ENCODE data around the gene JADE2. TPM values are rescaled to one million over a fixed set of nuclear protein-coding genes. Genes with fewer than 3 reads are reported as not detected.

JADE2 gene
- total and polyA plus RNA-seq, 2 donors (not counting 3 experiments of a cell fraction or from before 2014, with no cell fraction given), result 11.6 to 31.1 TPM

DNA sequence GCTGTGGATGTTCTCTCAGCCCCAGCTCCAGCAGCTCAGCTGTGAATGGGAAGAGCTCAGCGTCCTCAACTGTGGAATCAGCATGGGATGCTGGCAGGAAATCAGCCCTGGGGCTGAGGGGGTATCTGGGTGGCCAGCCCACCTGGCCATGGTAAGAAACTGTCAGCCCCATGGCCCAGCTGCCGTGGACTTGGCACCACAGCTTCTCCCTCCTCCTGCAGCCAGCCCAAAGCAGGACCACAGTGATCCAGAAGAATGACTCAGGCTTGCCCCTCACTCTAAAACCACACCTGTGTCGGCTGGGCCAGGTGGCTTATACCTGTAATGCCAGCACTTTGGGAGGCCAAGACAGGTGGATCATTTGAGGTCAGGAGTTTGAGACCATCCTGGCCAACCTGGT is 59.2 kb downstream of the JADE2 start:
- Histone ChIP-seq H3K36me3 (ENCODE audit: control insufficient read depth in 2 of 2, extremely low read depth in 1 of 2, insufficient read depth in 2 of 2, low read length in 2 of 2) (no peaks in the 10 kb centered on the region), H3K4me3 (replicated peaks in 1 of 3; ENCODE audit: insufficient read depth in 1 of 3, low read depth in 1 of 3, low read length in 3 of 3) (no peak overlapping the region), H3K4me1 (ENCODE audit: control insufficient read depth, extremely low read depth, insufficient read depth, low read length) (peaks cover 19% of the 10 kb centered on the region), H3K27me3 (ENCODE audit: control insufficient read depth in 2 of 2, insufficient read depth in 2 of 2, low read length in 2 of 2) (no peaks in the 10 kb centered on the region), H3K9ac (replicated peaks; ENCODE audit: extremely low read depth, insufficient read depth, low read length) (no peak overlapping the region), H3K79me2 (ENCODE audit: control insufficient read depth, insufficient read depth, low read length) (no peaks in the 10 kb centered on the region), H3K4me2 (ENCODE audit: insufficient read depth, low read length) (no peak overlapping the region), H3K27ac (ENCODE audit: insufficient read depth, low read depth, low read length) (no peak overlapping the region), H2AFZ (ENCODE audit: low read depth, low read length) (no peak overlapping the region), H4K20me1 (replicated peaks; ENCODE audit: control insufficient read depth, extremely low read depth, insufficient read depth, low read length) (no peaks in the 10 kb centered on the region), H3K9me3 (replicated peaks; ENCODE audit: control insufficient read depth, insufficient read depth, low read length) (no peaks in the 10 kb centered on the region), H3K9me1 (replicated peaks; ENCODE audit: control insufficient read depth, extremely low read depth, insufficient read depth, low read length) (no peaks in the 10 kb centered on the region)
- DNase-seq (ENCODE audit: low read depth, low spot score), result no peak
- CTCF ChIA-PET, result interaction anchor here (0.7 to 1.7 kb wide), 4 partner anchors 16 to 281 kb away, joined by 3 to 6 read pairs (median 3); no protein-coding TSS in a partner anchor
- no peak for TF ChIP-seq FOS (IDR thresholded peaks at IDR 0.05; ENCODE audit: borderline replicate concordance, insufficient read depth, low read length)
- no peak for TF ChIP-seq EZH2 (IDR thresholded peaks at IDR 0.05; ENCODE audit: borderline replicate concordance, low read depth, low read length, severe bottlenecking)
- TF ChIP-seq, protein P1, sequence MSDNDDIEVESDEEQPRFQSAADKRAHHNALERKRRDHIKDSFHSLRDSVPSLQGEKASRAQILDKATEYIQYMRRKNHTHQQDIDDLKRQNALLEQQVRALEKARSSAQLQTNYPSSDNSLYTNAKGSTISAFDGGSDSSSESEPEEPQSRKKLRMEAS (IDR thresholded peaks at IDR 0.05; ENCODE audit: insufficient read depth, insufficient read length), result no peak
- no peak for TF ChIP-seq GATA2 (IDR thresholded peaks at IDR 0.05; ENCODE audit: insufficient read depth, insufficient read length, low read depth, low read length)
- no peak for TF ChIP-seq POLR2AphosphoS5 (IDR thresholded peaks at IDR 0.05; ENCODE audit: insufficient read depth, low read depth, low read length)
- no peak for TF ChIP-seq CTCF (IDR thresholded peaks at IDR 0.05; ENCODE audit: extremely low read depth in 1 of 2, insufficient read depth in 1 of 2, low read depth in 1 of 2, low read length in 2 of 2)
- no peak for TF ChIP-seq POLR2A (IDR thresholded peaks at IDR 0.05; ENCODE audit: low read depth, low read length)
- no peak for TF ChIP-seq MYC (IDR thresholded peaks at IDR 0.05; ENCODE audit: low read depth, low read length)
- TF ChIP-seq JUN (IDR thresholded peaks at IDR 0.05; ENCODE audit: borderline replicate concordance, insufficient read depth, insufficient read length, low read depth), result no peak
- POLR2A ChIA-PET, result no interaction called here
- FAIRE-seq, result no peak
- dilution Hi-C loops (cut with MboI; ENCODE audit: extremely low pct_ligation_motif_present, low sequenced_read_pairs), result no loop called here
- intact Hi-C loops (cut with micrococcal nuclease), result loop anchor here (5.0 kb wide), 1 partner anchor 407 kb away; the partner anchor contains the start of gene SKP1
- no TSS peak for BruUV-seq (replicated peaks)
